Measurements from ENCODE around the gene POLR2E.
A peak's percentile ranks its signal among the peaks of the same experiment; 100 is the strongest.

POLR2E gene

GRCh38 chr19:1110809-1111640 is 15.8 kb upstream of the POLR2E start:
- no peak for DNase-seq (ENCODE audit: low read depth)

DNA sequence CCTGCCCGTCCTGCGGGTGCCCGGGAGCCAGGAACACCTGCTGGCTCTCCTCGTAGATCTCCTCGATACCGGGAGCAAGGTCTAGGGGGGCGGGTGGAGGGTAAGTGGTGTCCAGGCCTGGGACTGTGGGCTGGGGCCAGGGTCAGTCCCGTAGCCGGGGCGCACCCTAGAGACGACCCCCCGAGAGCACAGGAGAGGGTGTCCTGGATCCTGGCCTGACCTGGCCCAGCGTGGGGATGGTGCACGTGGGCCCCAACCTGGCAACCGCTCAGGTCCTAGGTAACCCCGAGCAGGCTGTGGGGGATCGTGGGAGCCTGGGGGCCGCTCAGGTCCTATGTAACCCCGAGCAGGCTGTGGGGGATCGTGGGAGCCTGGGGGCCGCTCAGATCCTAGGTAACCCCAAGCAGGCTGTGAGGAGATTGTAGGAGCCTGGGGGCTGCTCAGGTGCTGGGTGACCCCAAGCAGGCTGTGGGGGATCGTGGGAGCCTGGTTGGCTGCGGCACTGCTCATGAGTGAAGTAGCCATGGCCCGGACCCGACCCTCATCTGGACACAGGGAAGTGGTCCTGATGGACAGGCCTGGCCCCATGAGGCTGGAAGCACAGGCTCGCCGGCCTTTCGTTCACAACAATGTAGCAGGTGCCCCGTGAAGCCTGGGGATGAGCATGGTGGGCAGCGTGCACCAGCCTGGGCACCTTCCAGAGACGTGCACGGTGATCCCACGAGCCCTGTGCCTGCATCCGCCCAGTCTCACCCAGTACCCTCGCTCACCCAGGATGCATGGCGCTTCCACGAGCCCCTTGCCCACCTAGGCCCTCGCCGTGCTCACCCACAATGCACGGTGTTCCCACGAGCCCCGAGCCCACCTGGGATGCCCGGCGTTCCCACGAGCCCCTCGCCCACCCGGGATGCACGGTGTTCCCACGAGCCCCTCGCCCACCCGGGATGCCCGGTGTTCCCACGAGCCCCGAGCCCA is 14.8 kb upstream of the POLR2E start:
- no peak for DNase-seq (ENCODE audit: low read depth)

- no peak for DNase-seq (ENCODE audit: low read depth)
Observed at GRCh38 chr19:1109032-1109551, 13.9 kb upstream of the POLR2E start.

DNA sequence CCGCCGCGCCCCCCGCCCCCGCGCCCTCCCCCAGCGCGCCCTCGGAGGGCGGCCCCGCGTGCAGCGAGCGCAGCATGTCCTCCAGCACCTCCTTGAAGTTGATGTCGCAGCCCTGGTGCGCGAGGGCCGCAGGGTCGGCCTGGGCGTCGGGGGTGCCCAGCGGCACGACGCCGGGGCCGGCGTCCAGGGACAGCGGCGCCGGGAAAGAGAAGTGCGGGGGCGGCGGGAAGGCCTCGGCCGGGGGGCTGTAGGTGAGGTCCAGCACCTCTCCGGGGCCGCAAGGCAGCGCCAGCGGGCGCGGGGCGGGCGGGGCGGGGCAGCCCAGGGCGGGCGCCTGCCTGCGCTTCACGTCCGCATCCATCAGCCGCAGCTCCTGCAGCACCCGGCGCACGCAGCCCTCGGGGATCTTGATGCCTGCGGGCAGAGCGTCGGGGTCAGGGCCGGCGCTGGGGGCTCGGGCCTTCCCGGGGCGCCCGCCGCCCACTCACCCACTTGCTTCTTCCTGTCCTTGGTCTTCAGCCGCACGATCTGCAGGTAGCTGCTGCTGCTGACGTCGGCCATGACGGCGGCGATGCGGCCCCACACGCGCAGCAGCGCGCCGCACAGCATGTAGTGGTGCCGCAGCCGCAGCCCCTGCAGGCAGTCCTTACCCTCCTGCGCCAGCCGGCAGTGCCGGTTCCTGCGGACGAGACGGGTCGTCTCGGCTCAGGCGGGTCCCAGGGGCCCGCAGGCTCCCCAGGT is 13.3 kb upstream of the POLR2E start:
- no peak for DNase-seq (ENCODE audit: low read depth)

DNA sequence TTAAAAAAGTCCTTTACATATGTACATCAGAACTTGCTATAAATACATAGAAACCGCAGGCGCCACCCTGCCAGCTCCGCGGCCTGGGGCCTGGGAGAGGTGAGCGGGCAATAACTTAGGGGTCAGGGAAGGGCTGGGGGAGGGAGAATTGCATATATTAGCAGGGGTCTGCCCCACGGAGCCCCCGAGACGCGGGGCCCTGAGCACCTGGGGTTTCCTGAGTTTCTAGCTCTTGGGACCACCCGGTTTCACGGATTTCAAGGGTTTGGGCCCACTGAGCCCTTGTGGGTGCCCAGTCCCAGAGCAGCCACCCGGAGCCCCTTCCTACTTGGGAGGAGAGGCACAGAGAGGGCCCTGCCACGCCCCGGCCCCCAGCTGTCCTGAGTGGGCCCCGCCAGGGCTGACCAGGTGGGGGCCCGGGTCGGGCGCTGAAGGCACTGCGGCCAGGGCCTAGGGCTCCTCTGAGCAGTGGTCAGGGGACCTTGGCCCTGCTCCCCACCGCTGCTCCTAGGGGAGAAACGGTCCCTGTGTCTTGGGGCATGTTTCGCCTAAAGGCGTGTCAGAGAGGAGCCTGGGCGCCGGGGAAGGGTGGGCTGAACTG is 12.6 kb upstream of the POLR2E start:
- DNase-seq (ENCODE audit: low read depth): no peak

- DNase-seq (ENCODE audit: low read depth): no peak
Observed at GRCh38 chr19:1106841-1107660, 11.9 kb upstream of the POLR2E start.

GRCh38 chr19:1105873-1106840 is 11.0 kb upstream of the POLR2E start:
- DNase-seq (ENCODE audit: low read depth): no peak

DNA sequence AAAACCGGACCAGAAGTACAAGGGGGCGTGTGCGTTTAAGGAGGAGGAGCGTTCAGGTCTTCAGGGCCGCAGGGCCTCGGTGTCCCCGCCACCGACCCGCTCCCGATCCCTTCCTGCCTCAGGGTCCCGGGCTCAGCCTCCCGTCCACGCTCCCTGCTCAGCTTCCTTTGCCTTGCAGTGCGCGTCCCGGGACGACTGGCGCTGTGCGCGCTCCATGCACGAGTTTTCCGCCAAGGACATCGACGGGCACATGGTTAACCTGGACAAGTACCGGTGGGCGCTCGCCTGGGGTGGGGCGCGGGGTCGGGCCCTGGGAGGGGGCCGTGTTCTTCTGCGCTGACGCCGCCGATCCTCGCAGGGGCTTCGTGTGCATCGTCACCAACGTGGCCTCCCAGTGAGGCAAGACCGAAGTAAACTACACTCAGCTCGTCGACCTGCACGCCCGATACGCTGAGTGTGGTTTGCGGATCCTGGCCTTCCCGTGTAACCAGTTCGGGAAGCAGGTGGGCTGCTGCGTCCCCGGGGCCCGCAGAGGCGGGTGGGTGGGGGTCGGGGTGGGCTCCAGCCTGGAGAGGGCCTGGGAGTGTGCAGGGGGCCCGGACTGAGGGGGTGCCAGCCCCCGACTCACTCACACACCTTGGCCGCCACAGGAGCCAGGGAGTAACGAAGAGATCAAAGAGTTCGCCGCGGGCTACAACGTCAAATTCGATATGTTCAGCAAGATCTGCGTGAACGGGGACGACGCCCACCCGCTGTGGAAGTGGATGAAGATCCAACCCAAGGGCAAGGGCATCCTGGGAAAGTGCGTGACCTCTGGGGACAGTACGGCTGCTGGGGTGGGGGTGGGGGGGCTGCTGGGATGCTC is 10.1 kb upstream of the POLR2E start:
- no peak for DNase-seq (ENCODE audit: low read depth)

DNA sequence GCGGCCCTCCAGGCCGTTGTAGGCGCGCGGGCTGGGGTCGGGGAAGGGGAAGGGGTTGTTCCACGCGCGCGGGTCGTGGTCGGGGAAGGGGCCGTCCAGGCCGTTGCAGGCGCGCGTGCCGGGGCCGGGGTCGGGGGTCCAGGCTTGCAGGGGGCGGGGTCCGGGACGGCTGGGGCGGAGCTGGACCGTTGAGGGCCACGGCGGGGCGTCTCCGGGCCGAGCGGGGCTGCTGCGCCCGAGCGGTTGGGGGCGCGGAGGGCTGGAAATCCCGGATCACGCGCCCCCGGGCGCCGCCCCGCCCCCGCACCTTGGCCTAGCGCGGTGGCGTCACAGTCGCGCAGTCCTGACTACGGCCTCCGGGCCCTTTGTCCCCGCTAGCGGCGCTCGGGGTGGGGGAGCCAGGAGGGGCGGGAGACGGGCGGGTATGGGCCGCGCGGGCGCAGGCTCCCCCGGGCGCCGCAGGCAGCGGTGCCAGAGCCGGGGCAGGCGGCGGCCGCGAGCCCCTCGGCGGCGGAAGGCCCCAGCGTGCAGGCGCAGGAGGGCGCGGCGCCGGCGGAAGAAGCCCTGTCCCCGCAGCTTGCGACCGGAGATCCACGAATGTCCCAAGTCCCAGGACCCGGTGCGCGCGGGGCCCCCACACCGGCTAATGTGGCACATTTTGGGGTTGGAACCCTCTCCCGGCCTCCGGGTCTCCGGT is 9.3 kb upstream of the POLR2E start:
- no peak for DNase-seq (ENCODE audit: low read depth)

DNA sequence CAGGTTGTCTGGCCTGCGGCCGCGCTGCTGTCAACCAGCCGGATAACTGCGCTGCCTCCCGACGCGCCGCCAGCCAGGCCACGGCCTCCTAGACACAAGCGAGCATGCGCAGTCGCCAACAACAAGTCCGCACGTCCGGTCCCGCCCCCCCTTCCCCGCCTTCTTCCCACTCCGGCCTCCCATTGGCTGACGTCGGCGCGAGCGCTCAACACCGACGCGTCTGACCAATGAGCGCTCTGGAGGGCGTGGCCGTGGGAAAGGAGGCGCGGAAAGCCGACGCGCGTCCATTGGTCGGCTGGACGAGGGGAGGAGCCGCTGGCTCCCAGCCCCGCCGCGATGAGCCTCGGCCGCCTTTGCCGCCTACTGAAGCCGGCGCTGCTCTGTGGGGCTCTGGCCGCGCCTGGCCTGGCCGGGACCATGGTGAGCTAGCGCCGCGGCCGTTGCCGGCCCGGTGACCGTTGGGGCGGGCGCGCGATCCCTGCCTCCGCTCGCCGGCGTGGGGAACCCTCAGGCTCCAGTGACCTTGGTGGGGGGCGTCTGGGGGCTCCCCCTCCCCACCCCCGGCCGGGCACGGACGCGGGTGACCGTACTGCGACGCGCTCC is 8.6 kb upstream of the POLR2E start, which contains the start of gene GPX4:
Gene GPX4, plus strand, starts transcription at position 287 of the 603 bp plus-strand sequence. Its CDS starts 50 bp downstream, at position 337.
- DNase-seq (ENCODE audit: low read depth): peak; percentile 98

GRCh38 chr19:1103132-1103707 is 8.0 kb upstream of the POLR2E start:
- DNase-seq (ENCODE audit: low read depth): no peak

DNA sequence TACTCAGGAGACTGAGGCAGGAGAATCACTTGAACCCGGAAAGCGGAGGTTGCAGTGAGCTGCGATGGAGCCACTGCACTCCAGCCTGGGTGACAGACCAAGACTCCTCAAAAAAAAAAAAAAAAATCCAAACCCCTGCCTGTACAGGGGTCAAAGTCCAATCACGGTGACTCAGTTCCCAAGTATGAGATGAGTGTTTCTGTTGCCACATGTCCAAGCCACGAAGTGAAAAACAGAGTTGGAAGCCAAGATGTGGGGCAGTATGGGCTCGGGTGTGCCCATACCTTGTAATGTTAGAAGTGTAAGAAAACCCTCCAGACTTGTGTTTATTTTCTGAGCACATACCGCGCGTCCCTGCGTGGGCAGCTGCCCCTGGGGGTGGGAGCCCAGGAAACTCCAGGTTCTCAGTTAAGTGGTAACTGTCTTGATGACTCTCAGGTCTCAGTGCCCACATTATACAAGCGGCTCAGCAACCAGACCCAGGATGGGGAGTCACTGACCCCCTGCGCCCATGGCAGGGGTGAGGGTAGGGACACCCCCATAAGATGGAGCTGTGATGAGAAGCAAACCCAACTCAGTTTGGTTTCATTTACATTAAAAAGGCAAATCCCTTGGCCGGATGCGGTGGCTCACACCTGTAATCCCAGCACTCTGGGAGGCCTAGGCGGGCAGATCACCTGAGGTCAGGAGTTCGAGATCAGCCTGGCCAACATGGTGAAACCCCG is 7.4 kb upstream of the POLR2E start:
- DNase-seq (ENCODE audit: low read depth): no peak

GRCh38 chr19:1101337-1101698 is 6.1 kb upstream of the POLR2E start:
- no peak for DNase-seq (ENCODE audit: low read depth)

GRCh38 chr19:1098177-1099051 is 3.2 kb upstream of the POLR2E start:
- no peak for DNase-seq (ENCODE audit: low read depth)

DNA sequence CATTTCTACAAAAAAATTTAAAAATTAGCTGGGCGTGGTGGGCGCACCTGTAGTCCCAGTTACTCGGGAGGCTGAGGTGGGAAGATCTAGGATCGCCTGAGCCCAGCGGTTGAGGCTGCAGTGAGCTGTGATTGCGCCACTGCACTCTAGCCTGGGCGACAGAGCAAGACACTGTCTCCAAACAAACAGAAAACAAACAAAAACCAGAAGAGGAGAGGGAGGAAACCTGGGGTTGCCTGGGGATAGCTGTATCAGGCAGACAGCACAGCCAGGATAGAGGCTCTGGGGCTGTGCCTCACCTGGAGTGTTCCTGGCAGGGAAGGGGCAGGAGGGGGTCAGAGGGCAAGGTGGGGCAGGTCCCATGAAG is 2.6 kb upstream of the POLR2E start:
- no peak for DNase-seq (ENCODE audit: low read depth)

DNA sequence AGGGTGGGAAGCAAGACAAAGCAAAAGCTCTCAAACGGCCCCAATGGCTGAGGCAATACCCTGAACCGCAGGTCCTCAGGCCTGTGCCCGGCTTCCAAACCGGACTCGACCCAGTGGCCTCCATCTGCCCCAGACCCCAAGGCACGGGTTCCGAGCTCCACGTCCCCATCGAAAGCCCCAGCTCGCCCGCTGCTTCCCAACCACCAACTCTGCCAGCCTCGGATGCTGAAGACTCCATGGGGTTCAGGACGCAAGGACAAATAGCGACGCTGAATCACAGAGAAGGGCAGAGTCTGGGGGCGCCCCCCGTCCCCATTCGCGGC is 559 bp downstream of the POLR2E start:
- no peak for DNase-seq (ENCODE audit: low read depth)

Measured in CMK (cell line).